ENCODE data around the gene LMF1.

DNA sequence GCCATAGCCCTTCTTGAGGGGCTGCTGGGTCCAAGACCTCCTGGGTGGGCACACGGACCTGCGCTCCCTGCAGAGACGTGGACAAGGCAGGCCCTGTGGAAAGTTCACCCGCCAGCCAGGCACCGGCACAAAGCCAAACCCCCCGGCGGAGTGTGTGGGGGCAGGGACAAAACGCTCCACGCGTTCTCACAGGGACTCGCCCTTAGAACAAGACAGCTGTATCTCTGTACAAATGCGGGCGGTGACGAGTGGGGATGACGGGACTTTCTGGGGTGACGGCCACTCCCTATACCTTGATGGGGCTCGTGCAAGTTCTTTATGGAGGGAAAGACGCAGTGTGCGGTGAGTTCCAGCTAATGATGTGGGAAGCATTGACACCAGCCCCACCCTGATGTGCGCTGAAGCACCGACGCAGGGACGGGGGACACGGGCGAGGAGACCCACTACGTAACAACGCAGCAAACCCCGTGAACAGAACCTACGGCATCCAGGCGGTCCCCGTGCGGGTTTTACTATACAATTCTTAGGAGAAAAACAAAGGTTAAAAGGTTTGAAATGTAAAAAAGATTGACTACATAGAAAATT, 49.4 kb downstream of the LMF1 start:
- TF ChIP-seq RCOR1 (IDR thresholded peaks at IDR 0.05; ENCODE audit: borderline replicate concordance in 1 of 2, low read depth in 2 of 2, low read length in 2 of 2) (no peak), ZEB2 (IDR thresholded peaks at IDR 0.05) (no peak), CBX5 (IDR thresholded peaks at IDR 0.05; ENCODE audit: borderline replicate concordance, low read depth) (no peak), POLR2A (conservative IDR thresholded peaks at IDR 0.05) (no peak), OTX1 (CRISPR knock-in tag; IDR thresholded peaks at IDR 0.05) (no peak), HMG20A (CRISPR knock-in tag; conservative IDR thresholded peaks at IDR 0.05) (no peak), HDAC2 (IDR thresholded peaks at IDR 0.05) (no peak), EP300 (IDR thresholded peaks at IDR 0.05; ENCODE audit: low read length) (no peak), MAFK (IDR thresholded peaks at IDR 0.05; ENCODE audit: low read length) (no peak), RBBP5 (IDR thresholded peaks at IDR 0.05; ENCODE audit: borderline replicate concordance, insufficient read depth, low read length, poor library complexity, severe bottlenecking) (no peak), RNF2 (IDR thresholded peaks at IDR 0.05) (no peak)
- TF ChIP-seq, protein P1, sequence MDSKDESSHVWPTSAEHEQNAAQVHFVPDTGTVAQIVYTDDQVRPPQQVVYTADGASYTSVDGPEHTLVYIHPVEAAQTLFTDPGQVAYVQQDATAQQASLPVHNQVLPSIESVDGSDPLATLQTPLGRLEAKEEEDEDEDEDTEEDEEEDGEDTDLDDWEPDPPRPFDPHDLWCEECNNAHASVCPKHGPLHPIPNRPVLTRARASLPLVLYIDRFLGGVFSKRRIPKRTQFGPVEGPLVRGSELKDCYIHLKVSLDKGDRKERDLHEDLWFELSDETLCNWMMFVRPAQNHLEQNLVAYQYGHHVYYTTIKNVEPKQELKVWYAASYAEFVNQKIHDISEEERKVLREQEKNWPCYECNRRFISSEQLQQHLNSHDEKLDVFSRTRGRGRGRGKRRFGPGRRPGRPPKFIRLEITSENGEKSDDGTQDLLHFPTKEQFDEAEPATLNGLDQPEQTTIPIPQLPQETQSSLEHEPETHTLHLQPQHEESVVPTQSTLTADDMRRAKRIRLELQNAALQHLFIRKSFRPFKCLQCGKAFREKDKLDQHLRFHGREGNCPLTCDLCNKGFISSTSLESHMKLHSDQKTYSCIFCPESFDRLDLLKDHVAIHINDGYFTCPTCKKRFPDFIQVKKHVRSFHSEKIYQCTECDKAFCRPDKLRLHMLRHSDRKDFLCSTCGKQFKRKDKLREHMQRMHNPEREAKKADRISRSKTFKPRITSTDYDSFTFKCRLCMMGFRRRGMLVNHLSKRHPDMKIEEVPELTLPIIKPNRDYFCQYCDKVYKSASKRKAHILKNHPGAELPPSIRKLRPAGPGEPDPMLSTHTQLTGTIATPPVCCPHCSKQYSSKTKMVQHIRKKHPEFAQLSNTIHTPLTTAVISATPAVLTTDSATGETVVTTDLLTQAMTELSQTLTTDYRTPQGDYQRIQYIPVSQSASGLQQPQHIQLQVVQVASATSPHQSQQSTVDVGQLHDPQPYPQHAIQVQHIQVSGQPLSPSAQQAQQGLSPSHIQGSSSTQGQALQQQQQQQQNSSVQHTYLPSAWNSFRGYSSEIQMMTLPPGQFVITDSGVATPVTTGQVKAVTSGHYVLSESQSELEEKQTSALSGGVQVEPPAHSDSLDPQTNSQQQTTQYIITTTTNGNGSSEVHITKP (IDR thresholded peaks at IDR 0.05; ENCODE audit: partially characterized antibody), result no peak

Measured in K562 (cell line).